ENCODE measurements around the gene DCXR. TPM values are rescaled to one million over a fixed set of nuclear protein-coding genes. Genes with fewer than 3 reads are reported as not detected.

The DCXR gene
- total and polyA plus RNA-seq, 2 donors (not counting 3 experiments of a cell fraction or from before 2014, with no cell fraction given): 93.0 to 178 TPM

DNA sequence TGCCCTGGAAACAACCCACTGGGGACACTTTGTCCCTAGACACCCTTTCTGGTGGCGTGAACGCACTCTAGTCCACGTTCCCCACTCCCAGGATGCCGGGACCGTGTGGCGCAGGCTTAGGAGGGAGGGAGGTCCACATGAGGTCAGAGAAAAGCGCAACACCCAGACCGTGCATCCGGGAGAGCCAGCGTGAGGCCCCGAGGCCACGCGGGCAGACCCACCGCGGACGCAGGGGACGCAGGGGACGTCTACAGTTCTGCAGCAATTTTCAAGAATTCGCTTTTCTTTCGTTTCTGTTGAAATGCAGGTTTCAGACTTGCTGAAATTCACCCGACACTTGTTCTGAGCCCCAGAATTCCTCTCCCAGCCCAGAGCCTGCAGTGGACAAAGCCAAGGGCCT lies 9.4 kb upstream of the DCXR start:
- TF ChIP-seq GATA2 (IDR thresholded peaks at IDR 0.05; ENCODE audit: insufficient read depth, insufficient read length, low read depth, low read length): no peak
- TF ChIP-seq POLR2AphosphoS5 (IDR thresholded peaks at IDR 0.05; ENCODE audit: insufficient read depth, low read depth, low read length): no peak
- TF ChIP-seq JUN (IDR thresholded peaks at IDR 0.05; ENCODE audit: borderline replicate concordance, insufficient read depth, insufficient read length, low read depth): no peak
- no peak for TF ChIP-seq FOS (IDR thresholded peaks at IDR 0.05; ENCODE audit: borderline replicate concordance, insufficient read depth, low read length)
- TF ChIP-seq POLR2A (IDR thresholded peaks at IDR 0.05; ENCODE audit: low read depth, low read length): no peak
- TF ChIP-seq, protein P1, sequence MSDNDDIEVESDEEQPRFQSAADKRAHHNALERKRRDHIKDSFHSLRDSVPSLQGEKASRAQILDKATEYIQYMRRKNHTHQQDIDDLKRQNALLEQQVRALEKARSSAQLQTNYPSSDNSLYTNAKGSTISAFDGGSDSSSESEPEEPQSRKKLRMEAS (IDR thresholded peaks at IDR 0.05; ENCODE audit: insufficient read depth, insufficient read length): no peak
- no peak for TF ChIP-seq MYC (IDR thresholded peaks at IDR 0.05; ENCODE audit: low read depth, low read length)
- TF ChIP-seq, protein P2, sequence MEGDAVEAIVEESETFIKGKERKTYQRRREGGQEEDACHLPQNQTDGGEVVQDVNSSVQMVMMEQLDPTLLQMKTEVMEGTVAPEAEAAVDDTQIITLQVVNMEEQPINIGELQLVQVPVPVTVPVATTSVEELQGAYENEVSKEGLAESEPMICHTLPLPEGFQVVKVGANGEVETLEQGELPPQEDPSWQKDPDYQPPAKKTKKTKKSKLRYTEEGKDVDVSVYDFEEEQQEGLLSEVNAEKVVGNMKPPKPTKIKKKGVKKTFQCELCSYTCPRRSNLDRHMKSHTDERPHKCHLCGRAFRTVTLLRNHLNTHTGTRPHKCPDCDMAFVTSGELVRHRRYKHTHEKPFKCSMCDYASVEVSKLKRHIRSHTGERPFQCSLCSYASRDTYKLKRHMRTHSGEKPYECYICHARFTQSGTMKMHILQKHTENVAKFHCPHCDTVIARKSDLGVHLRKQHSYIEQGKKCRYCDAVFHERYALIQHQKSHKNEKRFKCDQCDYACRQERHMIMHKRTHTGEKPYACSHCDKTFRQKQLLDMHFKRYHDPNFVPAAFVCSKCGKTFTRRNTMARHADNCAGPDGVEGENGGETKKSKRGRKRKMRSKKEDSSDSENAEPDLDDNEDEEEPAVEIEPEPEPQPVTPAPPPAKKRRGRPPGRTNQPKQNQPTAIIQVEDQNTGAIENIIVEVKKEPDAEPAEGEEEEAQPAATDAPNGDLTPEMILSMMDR (IDR thresholded peaks at IDR 0.05; ENCODE audit: extremely low read depth in 1 of 2, insufficient read depth in 1 of 2, low read depth in 1 of 2, low read length in 2 of 2): no peak
- Histone ChIP-seq H3K9ac (replicated peaks; ENCODE audit: extremely low read depth, insufficient read depth, low read length) (no peak overlapping the region), H3K36me3 (ENCODE audit: control insufficient read depth in 2 of 2, extremely low read depth in 1 of 2, insufficient read depth in 2 of 2, low read length in 2 of 2) (peaks cover 0 to 7% of the 10 kb centered on the region in 2 experiments), H3K9me3 (replicated peaks; ENCODE audit: control insufficient read depth, insufficient read depth, low read length) (no peaks in the 10 kb centered on the region), H4K20me1 (replicated peaks; ENCODE audit: control insufficient read depth, extremely low read depth, insufficient read depth, low read length) (no peaks in the 10 kb centered on the region), H3K4me1 (ENCODE audit: control insufficient read depth, extremely low read depth, insufficient read depth, low read length) (peaks cover 6% of the 10 kb centered on the region), H3K27ac (ENCODE audit: insufficient read depth, low read depth, low read length) (no peak overlapping the region), H3K4me2 (ENCODE audit: insufficient read depth, low read length) (no peak overlapping the region), H3K27me3 (ENCODE audit: control insufficient read depth in 2 of 2, insufficient read depth in 2 of 2, low read length in 2 of 2) (no peaks in the 10 kb centered on the region), H2AFZ (ENCODE audit: low read depth, low read length) (no peak overlapping the region), H3K4me3 (replicated peaks in 1 of 3; ENCODE audit: insufficient read depth in 1 of 3, low read depth in 1 of 3, low read length in 3 of 3) (no peak overlapping the region), H3K79me2 (ENCODE audit: control insufficient read depth, insufficient read depth, low read length) (no peaks in the 10 kb centered on the region), H3K9me1 (replicated peaks; ENCODE audit: control insufficient read depth, extremely low read depth, insufficient read depth, low read length) (no peaks in the 10 kb centered on the region)
- FAIRE-seq (no peak), DNase-seq (ENCODE audit: low read depth, low spot score) (no peak)
- no TSS peak for BruUV-seq (replicated peaks)
- intact Hi-C loops (cut with micrococcal nuclease): no loop called here
- POLR2A ChIA-PET: no interaction called here
- CTCF ChIA-PET: no interaction called here
- dilution Hi-C loops (cut with MboI; ENCODE audit: extremely low pct_ligation_motif_present, low sequenced_read_pairs): no loop called here

All from endothelial cell of umbilical vein (primary cell).